HG03108 (cell line): ENCODE measurements around the gene CLDN18.

Experiments
- ATAC-seq: cut with Tn5 transposase; IDR thresholded peaks from one replicate; pipeline ENCODE4 v1.9.1; 2021; ENCODE audit warnings: moderate library complexity; ENCODE audit not compliant: unreplicated experiment

The CLDN18 gene

DNA sequence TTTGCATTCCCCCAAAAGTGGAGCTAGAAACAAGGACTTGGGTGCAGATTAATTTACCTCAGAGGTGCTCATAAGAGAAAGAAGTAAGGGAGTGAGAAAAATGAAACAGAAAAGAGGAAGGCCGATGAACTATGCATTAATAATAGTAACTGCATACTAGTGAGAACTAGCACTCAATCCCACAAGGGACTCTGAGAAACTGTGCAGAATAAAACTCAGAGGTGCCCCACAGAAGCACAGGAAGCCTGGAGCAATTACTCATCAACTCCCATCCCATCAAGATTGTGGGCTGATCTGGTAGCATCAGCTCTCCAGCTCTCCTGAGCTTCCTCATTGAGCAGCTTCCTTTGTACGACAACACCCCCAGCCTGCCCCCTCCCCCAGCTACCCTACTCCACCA is 50.8 kb downstream of the CLDN18 start:
- ATAC-seq = no peak

DNA sequence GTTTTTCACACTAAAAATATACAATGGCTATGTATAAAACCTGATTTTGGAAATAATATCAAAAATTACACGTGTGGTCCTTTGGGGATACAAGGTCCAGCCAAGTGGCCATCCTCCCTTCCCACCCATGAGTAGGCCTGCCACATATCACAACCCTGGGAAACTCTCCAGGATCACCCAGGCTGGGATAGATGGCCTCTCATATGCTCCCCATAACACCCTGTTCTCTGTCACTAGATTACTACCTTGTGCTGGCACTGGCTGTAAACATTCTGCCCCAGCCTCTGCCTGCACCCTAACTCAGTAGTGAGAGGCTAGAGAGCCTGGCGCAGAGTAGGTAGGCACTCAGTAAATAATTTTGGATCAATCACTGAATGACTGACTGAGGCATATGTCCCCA is 52.1 kb downstream of the CLDN18 start:
- no peak for ATAC-seq

DNA sequence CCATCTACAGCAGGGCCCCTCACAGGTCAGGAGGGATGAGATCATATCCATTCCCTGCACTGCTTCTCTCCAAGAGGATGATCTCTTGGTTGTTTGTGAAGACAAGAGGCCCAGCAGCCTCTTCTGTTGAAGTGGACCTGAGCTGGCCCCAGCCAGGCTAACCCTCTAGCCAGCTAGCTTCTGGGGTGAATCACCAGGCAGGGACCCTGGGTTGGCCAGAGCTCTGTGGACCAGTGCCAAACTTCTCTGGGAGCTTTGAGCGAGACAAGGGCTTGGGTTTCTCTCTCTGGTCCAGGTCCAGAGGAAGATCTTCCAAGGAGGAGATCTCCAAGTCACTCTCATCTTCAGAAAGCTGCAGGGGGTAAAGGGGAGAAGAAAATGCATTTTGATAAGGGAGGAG is 52.7 kb downstream of the CLDN18 start:
- no peak for ATAC-seq

DNA sequence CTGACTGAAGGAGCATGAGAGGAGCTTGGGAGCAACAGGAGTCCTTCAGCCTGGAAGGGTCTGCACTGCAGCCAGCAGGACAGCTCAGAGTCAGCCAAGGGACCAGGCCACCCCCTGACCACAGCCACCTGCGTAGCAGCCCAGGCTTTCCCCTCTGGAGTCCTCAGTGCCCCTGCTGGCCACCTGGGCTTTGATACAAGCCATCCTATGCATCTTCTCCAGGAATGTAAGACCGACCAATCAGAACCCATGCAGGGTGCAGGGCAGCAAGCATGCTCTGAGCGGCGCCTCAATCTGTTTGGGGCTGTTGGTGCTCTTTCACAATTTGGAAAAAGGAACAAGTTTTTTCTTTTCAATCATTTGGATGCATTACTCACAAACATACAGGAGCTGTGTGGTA is 53.5 kb downstream of the CLDN18 start:
- ATAC-seq = no peak

DNA sequence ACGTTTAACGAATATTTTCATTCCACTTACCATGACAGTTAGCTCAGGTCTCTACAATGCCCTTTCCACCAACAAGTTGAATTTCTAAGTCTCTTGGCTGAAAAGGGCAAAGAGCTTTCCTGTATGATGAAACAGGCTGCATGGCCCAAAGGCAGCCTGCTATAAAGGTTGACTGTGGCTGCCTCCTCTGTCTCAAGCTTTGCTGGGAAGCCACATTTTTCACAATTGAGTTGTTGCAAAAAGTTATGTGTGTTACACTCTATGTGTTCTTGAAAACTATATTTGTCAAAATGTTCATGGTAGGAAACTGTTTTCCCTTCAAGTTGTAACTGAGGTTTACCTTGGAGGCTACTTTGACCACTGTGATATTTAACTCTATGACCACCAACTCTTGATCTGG is 56.0 kb downstream of the CLDN18 start:
- peak; percentile 6 for ATAC-seq

DNA sequence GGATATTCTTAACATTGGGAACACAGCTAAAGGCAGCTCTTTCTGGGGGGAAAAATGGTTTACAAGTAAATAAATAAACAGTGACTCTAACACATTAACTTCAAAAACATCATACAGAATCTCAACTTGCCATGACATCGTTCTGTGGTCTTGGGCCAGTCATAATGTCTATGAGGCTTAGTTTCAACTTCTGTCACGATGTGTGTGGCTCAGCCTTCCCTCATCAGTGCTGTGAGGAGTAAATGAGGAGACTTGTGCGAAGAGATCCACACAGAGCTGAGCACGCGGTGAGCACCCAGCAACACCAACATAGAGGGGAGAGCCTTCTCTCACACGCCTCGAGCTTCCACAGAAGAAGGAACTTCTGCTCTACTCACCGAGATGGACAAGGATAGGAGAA is 56.4 kb downstream of the CLDN18 start:
- ATAC-seq = peak; percentile 73

DNA sequence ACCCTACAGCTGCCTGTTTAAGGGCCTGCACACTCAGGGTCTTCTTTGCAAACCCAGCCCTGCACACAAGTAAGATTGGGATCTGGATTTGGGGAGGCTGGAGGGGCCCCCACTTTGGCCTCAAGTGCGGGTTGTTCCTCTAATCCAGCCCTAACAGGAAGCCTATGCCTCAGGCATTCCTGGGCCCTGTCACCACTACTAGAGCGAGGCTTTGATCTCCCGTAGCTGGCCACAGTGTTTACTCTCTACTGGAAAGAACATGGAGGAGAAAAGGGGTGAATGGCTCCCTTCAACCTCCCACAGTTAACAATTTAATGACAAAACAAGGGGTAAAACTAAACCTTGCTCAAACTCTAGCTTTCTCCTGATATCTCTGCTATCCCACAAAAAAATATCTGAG is 57.0 kb downstream of the CLDN18 start:
- ATAC-seq = no peak

DNA sequence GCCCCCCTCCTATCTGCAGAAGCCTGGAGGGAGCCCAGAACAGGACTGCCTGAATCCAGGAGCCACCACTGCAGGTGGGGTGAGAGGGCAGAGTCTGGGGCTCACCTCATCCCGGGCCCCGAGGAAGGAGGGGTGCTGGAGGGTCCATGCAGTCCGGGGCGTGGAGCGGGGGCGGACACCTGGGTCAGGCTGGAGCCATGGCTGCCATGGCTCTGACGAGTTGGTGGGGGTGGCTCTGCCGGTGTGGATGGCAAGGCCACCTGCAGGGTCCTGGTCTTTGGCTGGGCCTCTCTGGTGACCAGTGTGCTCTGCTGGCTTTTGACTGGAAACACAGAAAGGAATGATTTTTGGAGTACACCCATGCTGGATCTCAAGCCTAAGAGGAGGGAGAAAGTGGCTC is 58.1 kb downstream of the CLDN18 start:
- no peak for ATAC-seq

DNA sequence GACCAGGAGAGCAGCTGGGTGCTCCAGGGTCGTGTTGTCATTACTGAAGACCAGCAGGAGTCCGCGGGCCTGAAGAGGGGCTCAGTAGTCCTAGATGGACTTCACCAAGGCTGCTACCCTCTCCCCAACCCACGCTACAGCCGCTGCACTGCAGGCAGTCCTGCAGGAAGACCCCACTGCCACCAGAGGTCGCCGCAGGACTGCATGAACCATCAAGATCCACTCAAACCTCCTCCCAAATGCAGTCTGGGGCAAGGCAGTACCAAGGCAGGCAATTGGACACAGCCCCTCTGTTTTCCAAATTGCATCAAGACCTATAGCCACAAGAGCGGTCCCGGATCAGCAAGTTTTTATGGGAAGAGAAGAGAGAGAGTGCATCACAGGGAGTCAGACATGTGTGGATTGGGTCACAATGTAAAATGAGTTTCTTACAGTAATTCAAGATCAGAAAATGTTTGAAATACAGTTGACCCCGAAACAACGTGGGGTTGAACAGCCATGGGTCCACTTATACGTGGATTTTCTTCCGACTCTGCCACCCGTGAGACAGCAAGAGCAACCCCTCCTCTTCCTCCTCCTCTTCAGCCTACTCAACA is 58.7 kb downstream of the CLDN18 start:
- peak; percentile 81 for ATAC-seq

DNA sequence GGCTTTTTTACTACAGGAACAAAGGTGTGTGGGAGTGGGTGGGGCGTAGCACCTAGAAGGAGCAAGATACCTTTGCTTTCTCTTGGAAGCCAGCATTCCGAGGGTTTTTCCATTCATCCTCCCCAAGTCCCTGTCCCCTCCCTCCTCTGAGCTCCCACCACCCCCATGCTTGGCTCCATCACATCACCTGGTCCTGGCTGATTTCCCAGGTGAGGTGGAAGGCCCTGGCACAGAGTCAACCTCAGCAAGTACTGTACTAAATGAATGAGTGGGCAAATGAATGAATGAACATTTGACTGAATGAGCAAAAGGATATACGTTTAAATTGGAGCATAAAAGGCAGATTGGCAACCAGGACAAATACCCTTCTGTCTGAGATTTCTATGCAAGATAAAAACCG is 60.0 kb downstream of the CLDN18 start:
- ATAC-seq = no peak

DNA sequence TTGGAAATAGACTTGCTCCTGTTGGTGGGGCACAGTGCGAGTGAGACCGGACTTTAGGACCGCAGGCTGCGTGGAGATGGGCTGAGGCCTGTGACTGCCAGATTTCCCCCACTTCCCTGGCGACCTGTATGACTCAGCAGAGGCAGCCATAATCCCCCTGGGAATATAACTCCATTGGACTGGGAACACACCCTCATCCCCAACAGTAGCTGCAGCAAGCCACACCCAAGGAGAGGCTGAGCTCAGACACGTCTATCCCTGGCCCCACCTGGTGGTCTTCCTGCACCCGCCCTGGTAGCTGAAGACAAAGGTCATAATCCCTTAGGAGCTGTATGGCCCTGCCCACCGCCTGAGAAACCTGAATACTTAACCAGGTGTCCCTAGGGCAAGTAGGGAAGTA is 62.8 kb downstream of the CLDN18 start:
- no peak for ATAC-seq

DNA sequence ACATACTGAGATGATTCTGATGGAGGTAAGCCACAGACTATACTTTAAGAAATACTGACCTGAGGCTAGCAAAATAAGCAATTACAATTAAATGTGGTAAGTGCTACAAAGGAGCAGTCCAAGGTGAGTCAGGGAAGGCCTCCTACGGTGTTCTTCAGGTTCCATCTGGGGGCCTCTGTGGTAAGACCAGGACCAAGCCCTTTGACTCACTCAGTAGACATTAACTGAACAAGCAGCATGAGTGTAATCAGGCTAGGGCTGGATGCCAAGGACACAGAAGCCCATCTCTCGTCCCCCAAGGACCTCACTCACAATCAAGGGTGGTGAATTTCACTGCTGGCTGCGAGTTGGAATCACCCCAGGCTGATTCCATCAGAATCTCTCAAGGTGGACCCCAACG is 68.1 kb downstream of the CLDN18 start:
- ATAC-seq = no peak

DNA sequence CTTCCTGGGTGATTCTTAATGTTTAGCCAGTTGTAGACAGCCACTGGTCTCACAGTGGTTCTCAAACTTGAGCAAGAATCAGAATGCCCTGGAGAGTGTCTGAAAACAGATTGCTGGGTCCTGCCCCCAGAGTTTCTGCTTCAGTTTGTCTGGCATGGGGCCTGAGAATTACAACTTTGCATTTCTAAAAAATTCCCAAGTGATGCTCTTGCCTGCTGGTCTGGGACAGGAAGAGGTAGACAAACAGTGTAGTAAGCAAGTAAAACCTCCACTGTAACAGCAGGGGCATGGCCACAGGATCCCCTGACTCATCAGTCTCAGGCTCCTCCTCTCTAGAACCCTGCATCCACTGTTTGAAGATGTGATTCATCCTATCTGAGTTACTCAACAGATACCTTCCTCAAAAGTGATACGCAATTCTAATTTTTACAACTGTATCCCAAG is 69.0 kb downstream of the CLDN18 start:
- ATAC-seq = no peak

DNA sequence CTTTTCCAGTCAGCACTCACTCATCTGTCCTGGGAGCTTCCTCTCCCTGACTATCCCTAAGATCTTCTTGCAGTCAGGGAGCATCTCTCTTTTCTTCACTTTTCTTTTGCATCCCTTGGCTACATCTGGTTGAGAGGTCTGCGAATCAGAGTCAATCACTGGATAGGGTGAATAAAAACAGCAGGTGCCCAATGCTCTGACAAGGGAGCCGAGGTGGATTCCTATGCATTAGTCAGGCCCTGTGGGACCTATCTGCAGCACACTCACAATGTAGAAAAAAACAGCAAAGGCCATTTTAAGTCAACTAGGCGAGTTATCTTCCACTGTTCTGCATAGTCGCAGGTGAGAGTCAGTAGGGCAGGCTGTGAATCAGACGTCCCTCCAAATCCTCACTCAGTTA is 69.9 kb downstream of the CLDN18 start:
- ATAC-seq = no peak

DNA sequence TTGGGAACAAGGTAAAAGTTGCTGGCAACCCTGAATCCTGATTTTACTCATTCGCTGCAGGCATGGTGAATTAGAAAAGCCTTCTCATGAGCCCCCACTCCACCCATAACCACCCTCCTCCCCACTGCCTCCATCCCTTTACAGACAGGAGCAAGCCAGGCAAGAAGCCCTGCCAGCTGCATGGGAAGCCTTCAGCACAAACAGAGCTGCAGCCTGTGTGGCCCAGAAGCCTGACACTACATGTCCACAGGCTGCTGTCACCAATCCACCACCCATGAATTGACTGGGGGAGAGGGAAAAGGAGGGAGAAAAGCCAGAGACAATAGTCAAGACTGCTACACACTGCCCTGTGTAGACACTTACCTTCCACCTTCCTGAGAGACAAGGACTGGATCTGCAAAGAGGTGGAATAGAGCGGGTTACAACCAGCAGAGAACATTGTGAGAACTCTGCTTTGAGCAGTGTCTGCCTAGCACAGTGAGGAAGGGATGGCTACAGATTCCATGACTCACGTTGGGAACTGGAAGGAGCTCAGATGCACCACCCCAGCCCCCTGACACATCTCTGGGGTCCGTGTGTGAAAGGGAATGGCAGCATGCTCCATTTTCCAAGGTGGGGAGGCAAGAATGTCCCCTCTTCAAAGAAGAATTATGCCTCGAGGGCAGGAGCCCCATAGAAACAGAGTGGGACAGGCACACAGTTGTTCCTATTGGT is 71.6 kb downstream of the CLDN18 start:
- no peak for ATAC-seq

DNA sequence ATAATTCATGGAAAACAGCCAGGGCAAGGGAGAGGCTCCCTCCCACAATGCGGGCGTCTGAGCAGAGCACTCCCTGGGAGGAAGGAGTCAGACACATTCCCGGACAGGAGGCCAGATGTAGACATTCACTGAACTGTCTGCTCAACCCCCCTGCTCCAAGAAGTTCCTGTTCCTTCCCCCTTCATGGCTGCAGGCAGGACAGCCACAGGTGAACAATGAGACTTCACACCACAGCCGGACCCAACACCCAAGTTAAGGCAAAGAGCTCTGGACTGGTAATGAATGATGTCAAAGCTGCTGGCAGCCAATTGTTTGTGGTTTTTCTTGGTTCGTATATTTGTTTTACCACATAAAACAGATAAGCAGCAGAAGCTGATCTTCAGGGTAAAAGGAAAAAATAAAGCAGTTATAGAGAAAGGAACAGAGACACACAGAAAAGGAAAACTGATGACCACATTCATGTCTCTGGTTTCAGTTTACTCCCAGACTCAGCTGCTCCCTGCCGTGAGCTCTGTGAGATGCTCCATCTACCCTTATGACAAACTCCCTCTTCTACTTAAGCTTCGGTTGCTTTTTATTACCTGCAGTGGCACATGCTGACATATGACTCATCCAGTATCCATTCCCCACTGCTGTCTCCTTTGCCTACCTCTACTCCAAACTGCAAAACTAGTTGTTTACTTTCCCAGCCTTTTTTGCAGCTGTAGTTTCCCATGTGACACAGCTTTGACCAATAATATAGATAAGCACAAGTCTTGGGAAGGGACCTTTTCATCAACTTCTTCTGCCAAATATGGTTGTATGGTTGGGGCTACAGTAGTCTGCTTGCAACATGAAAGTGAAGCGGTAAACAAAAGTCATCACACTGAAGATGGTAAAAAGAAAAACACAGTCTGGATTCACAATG is 72.4 kb downstream of the CLDN18 start:
- ATAC-seq = no peak

DNA sequence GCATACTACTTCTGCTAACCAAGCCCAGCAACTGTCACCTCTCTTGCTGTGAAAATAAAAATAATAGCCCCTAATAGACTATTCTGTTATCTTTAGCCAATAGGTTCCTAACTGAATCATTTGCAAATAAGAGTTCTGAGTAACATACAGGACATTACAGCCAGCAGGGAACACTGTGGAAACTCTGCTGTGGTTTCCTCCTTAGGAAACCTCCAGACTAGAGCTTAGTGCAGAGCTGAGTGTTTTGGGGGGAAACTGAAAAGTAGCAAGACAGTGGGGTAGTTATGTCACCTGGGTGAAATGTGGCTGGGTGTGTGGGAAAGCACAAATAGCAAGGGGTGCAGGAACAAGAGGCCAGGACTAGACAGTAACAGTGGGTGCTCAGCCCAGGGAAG is 73.0 kb downstream of the CLDN18 start:
- ATAC-seq = no peak
